ENCODE data around the gene PDE1C.

The PDE1C gene

DNA sequence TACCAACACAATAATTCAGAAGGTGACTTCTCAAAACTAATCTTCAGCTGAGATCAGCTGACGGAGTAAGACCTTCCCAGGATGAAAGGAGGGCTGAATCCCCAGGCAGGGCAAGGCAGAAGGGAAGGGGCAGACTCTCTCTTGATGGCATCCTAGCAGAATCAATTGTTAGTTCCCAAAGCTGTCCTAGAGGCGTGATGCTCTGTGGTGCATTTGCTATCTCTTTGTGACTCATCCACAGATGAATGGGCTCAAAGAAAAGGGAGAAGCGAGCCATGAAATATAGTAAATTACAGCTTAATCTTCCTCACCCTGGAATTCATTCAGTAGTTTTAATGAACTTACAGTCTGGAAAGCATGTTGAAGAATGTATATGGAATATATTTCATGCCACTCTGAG, 37.2 kb downstream of the PDE1C start:
- TF ChIP-seq, protein P1, sequence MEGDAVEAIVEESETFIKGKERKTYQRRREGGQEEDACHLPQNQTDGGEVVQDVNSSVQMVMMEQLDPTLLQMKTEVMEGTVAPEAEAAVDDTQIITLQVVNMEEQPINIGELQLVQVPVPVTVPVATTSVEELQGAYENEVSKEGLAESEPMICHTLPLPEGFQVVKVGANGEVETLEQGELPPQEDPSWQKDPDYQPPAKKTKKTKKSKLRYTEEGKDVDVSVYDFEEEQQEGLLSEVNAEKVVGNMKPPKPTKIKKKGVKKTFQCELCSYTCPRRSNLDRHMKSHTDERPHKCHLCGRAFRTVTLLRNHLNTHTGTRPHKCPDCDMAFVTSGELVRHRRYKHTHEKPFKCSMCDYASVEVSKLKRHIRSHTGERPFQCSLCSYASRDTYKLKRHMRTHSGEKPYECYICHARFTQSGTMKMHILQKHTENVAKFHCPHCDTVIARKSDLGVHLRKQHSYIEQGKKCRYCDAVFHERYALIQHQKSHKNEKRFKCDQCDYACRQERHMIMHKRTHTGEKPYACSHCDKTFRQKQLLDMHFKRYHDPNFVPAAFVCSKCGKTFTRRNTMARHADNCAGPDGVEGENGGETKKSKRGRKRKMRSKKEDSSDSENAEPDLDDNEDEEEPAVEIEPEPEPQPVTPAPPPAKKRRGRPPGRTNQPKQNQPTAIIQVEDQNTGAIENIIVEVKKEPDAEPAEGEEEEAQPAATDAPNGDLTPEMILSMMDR (IDR thresholded peaks at IDR 0.05; ENCODE audit: low read depth, low read length) = no peak
- DNase-seq (ENCODE audit: extremely low read depth, low read depth) = no peak

DNA sequence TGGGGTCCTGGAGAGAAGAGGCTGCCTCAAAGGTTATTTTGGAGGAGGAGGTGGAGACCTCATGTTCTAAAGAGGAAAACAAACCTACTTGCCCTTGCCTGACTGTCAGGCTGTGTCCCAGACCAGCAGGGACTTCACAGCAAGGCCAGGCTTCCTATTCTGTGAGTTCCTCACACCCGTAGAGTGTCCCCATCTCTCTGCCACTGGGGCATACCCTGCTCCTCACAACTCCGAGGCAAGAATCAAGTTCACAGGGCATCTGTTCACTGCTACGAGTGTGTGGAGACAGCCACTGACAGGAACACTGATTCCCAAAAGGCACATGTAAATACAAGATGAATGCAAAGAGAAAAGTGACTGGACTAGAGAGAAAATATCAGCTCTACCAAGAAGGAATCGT, 38.0 kb downstream of the PDE1C start:
- no peak for DNase-seq (ENCODE audit: extremely low read depth, low read depth)
- TF ChIP-seq, protein P1 (IDR thresholded peaks at IDR 0.05; ENCODE audit: low read depth, low read length) = no peak

- no peak for DNase-seq (ENCODE audit: extremely low read depth, low read depth)
- TF ChIP-seq, protein P1 (IDR thresholded peaks at IDR 0.05; ENCODE audit: low read depth, low read length) = no peak
Observed at GRCh38 chr7:32030904-32031692, 39.1 kb downstream of the PDE1C start.

DNA sequence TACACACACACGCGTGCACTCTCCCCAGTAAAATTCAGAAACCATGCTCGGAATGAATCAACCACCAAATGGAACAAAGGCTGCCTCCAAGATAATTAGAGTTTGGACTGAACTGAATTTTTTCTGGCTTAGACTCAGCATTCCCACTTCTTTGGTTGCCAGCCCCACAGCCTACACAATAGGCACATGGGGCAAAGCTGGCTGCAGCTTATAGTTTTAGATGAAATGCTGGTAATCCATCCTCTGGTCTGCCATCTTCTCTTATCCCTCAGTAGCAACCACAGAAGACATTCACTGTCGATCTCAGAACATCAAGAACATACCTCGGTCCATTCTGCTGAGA, 44.2 kb downstream of the PDE1C start:
- TF ChIP-seq, protein P1 (IDR thresholded peaks at IDR 0.05; ENCODE audit: low read depth, low read length) = no peak
- DNase-seq (ENCODE audit: extremely low read depth, low read depth) = no peak

DNA sequence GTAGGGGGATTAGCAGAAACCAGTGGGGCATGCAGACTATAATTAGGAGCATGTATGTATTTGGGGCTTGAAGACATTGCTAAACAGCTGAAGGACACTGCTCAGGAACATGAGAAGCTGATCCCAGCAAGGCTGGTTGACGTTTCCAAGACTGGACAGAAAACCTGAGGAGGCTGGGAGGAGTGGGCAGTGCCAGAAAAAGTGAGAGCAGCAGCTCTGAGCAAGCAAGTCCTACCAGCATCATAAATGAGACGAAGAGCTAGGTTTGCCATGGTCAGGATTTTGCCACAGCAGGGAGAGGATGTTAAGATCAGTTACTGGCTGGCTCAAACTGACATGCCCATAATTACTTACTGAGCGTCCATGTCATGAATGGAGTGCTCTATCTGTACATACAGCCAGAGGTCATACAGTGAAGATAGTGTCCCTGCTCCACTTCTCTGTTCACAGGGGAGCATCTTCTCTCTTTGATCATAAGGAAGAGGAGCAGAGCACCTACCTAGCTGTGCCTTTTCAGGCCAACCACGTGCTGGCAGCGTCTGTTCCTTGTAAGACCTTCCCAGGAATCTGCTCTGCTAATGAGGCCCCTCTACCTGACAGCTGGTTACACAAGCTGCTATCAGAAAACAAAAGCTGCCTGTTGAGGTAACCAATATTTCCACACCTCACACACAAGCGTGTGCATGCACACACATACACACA, 44.7 kb downstream of the PDE1C start:
- TF ChIP-seq, protein P1 (IDR thresholded peaks at IDR 0.05; ENCODE audit: low read depth, low read length) = no peak
- no peak for DNase-seq (ENCODE audit: extremely low read depth, low read depth)

GRCh38 chr7:32023376-32023775, 46.8 kb downstream of the PDE1C start:
- TF ChIP-seq, protein P1 (IDR thresholded peaks at IDR 0.05; ENCODE audit: low read depth, low read length) = no peak
- DNase-seq (ENCODE audit: extremely low read depth, low read depth) = no peak

DNA sequence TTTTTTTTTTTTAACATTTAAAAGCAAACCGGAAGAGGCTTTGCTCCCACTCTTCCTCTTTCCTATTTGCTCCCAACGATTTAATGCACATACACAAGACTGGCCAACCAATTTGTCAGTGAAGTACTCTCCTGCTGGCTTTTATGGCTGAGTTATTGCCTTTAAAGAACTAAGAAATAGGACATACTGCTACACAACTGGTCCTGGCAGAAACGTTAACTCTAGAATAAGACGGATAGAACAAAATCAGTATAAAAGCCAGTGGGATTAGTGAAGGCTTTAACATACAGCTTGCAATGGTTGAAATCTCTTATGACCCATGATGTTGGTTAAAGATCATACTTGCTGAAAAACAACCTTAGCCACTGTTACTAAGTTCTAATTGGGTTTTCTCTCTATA, 47.2 kb downstream of the PDE1C start:
- no peak for DNase-seq (ENCODE audit: extremely low read depth, low read depth)
- TF ChIP-seq, protein P1 (IDR thresholded peaks at IDR 0.05; ENCODE audit: low read depth, low read length) = no peak

Measured in AG09319 (cell line).